NCI-H2081 treated with DMSO at 0.1 percent for 48 hours (cell line): ENCODE results near the gene TBC1D22A.
"Not testable (repeated sequence)": the region's sequence is repeated elsewhere in the genome, so short reads cannot be mapped to it uniquely, and the experiment has no call there.

Source experiments
- DNase-seq: peaks from one replicate; lab custom pipeline; 2025; lab: John Stamatoyannopoulos, UW

The TBC1D22A gene

DNA sequence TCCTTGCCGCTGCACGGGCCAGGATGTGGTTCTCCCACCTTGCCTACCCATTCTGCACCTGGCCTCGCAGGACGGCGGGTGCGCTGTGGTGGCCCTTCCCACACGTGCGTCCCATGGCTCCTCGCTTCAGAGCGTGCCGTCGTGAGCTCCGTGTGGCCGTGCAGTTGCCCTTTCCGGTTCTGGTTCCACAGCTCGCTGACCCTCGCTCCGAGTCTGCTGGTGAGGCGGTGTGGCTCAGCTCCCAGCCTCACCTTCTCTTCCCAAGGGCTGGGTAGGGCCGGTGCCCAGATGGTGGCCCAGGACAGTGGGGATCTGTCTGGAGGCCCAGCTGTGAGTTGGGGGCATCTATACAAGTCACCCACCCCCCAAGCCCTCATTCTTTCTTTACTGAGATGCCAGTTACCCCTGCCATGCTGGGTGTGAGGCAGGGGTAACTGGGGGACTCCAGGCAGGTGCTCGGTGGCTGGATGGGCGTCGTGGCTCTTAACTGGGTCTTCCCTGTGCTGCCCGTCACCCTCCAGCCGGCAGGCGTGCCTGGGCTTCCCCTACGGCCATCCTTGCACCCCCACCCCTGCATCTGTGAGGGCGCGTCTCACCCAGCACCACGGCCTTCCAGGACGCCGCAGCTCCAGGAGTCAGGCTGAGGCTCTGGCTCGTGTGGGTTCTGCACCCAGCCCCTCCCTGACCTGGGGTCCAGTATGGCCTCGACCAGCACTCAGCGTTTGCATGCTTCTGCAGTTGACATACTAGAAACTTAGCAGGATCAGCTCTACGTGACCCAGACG lies 395.2 kb downstream of the TBC1D22A start:
- no peak for DNase-seq

DNA sequence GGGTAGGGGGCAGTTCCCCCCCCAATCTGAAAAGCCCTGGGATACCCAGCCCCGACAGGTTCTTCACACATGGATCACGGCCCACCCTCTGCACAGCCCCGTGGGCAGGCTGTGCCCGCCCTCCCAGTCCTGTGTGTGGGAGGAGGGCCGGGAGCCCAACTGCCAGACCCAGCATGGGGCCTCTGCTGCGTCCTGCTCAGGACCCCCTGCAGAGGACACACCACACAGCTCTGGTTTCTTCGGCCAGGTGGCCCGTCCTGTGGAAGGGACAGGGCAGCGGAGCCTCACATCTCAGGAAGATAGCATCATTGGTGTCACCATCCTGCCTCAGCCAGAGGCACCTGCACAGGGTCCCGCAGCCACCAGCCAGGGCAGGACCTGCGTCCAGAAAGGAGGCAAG lies 396.0 kb downstream of the TBC1D22A start:
- no peak for DNase-seq

DNA sequence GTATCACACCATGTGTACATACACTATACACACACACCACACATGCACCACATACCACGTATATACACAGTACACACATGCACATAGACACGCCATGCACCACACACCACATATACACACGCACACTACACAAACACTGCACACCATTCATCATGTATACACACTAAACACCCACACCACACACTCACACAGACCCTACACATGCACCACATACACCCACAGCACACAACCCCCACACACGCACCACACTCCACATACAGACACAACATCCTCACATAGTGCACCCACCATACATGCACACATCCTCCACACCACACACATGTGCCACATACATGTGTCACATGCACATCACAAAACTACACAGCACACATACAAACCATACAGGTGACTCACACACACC lies 397.1 kb downstream of the TBC1D22A start:
- DNase-seq: no peak

DNA sequence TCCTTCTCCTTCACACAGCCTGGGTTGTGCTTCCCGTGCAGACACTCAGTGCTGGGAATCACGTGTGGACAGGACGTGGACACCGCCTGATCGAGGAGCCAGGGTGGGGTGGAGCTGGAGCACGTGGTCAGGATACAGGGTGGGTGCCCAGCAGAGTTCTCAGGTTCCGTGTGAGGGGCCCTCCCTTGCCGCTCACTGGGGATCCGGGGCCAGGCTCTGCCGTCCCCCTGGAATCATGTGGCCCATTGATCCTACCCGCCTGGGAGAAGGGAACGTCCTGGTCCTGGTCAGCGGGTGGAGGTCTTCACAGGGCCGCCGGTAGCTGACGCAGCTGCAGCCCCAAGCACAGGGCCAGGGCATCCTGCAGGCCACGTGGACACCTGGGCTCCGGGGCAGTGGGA lies 397.7 kb downstream of the TBC1D22A start:
- no peak for DNase-seq

DNA sequence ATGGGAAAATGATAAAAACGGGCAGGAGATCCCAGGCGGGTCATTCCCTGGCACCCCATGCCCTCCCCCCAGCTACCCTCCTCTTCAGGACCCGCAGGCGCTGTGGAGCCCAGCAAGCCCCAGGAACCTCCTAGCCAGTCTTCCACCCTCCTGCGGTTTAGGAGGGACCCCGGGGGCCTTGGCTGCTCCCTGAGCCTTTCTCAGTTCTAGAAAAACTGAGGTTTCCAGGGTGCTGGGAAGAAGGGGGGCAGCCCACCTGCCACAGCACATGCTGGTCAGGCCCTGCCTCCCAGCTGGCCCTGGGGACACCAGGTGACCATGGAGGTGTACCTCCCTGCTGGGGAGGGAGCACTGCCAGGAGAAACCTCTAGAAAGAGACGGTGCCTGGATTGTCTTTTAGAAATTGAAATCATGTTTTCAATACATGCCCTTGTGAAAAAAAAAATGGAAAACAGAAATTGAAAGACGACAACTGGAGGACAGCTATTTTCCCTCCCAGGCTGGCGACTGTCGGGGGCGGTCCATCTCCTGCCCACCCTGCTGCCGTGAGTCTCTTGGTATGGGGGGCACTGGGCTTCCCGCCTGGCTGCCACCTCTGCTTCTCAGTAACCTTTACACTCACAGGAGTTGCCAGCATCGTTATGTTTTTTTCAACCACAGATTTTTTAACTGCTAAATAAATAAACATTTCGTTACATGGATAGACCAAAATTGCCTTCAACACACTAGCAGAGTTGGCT lies 398.5 kb downstream of the TBC1D22A start:
- DNase-seq: no peak

DNA sequence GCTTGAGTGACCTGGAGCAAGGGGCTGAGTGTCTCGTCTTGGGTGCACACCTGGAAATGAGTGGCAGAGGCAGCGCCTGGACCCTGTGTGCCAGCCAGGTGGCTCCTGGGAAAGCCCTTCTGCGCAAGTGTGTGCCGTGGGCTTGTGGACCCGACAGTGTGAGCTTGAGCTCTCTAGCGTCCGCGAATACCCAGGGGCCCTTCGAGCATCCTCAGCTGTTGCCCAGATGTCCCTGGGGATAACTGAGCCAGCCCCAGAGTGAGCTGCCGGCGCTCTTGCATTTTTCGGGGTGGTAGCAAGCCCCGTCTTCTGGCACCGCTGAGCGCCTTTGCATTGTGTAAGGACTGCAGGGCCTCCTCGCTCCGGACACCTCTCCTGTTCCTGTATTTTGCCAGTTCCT lies 399.2 kb downstream of the TBC1D22A start:
- DNase-seq: no peak

DNA sequence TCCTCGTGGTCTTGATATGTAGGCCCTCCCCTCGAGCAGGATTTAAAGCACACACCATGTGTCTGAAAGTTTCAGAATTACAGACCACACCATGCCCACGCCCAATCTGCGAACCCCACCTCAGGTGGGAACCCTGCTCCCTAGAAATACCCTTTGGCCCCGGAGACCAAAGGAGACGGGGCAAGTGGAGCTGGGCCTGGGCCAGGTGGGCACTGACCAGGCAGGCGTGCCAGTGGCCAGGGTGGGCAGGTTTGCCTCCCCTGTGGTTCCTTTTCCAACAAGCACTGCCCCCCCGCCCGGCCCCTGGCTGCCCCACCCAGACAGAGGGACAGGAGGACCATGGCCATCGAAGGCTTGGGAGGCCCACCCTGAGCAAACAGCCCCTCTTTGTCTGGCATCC lies 400.4 kb downstream of the TBC1D22A start:
- DNase-seq: no peak

DNA sequence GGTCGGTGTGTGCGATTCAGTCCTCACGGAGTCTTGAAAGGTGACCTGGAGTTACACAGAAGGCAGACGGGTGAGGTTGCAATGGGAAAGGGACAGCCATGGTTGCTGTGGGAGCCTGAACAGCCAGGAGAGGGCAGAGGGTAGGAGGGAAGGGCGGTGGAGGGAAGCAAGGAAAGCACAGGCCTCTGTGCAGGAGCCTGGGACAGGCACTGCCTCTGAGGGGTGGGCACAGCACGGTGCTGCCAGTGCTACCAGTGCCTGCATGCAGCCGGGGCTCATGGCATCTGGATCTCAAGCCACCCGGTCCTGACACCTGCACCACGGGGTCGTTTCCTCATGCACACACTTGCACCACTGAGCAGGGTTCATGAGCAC lies 401.0 kb downstream of the TBC1D22A start:
- no peak for DNase-seq

DNA sequence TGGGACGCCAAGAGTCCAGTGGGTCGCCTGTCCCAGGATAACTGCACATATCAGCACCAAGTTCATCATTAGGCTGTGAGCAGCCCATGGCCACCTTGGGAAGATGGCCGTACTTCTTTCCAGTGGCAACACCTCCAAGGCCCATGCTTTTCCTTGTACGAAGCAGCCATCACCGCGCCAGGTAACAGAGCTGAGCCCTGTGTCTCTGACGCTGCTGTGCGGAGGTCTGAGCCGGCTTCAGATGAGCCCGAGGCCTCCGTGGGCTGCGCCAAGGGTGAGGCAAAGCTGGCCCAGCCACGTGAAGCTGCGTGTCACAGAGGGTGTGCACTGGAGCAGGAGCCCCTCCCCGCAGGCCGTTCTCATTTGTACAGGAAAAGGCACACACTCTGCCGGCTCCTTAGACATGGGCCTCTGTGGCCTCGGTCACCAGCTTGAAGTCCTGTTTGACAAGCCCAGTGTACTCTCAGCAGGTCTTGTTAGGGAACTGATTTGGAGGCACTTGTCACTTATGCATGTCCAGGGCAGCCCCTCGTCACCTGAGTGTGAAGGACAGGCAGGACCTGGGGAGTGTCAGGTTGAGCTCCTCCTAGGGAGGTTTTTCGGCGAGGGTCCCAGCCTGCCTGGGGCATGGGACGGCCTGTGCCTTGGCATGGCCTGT lies 401.5 kb downstream of the TBC1D22A start:
- no peak for DNase-seq

DNA sequence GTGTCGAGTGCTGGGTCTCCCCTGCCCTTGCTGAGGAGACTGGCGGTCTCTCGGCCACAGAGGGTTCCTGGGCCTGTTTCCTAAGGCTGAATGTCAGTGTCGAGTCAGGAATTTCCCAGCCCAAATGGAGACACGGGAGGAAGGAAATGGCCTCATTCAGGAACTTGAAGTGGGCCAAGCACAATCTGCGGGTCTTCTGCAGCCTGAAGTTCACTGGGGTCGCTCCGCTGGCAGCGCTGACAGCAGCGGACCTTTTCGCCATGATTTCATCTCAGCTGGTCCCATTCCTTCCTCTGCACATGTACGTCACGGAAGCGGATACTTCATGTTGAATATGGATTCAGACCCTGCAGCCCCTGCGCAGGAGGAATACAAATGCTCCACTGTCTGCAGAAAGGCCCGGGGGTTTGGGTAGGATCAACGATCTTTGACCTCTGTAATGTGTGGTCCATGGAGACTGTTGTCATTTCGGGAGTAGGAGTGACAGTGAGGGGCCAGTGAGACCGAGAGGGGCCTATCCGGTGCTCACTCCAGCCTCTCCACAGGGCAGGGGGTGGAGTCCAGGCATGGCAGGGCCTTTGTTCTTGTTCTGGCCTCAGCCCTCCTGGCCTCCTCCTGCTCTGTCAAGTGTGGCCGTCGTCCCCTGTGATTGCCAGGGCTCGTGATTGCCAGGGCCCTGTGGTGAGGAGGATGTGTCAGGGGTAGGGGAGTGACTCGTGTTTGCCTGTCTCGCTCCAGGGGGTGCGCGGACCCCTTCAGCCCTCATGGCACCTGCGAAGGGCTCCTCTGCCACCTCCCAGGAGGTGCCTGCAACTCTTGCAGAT lies 402.3 kb downstream of the TBC1D22A start:
- no peak for DNase-seq

DNA sequence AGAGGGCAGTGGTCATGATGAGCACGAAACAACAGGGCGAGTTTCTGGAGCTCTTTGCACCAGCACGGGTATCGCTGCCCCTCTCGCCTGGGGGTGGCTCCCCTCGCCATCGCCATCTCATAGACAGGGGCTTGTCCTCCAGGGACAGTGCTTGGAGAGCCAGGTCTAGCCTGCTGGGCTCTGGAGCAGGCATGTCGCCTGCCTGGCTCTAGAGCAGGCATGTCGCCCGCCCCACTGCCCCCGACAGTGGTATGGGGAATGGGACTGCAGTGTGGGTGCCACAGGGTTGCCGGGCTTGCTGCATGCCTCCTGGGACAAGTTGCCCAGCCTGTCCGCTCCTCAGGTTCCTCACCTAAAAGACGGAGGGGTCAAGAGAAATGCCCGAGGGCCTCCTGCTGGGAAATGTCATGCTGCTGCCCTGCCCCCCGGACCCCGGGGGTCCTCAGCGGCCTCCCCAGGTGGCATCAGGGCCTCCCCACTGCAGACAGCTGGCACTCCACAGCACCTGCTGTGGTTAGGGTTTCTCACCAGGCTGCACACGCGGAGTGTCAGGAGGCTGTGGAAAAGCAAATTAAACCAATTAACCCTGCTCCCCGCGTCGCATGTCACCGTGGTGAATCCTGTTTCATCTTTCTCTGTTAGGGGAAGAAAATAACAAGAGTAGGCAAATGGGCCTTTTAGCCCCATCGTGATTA lies 403.0 kb downstream of the TBC1D22A start:
- DNase-seq: no peak

DNA sequence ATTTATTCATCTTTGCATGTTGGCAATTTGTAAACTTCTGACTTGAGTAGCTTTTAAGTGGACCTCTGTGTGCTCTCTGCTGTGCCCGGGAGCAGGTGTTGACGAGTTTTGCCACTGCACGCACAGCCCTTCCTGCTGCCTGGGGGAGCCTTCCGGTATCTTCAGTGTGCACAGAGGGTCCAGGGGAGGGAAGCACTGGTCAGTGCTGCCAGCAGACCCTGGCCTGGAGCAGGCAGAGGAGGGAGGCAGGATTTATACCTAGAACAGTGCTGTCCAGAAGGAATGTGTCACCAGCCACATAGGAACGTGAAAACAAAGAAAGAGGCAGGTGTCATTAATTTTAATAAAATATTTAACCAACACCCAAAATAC lies 403.6 kb downstream of the TBC1D22A start:
- no peak for DNase-seq

DNA sequence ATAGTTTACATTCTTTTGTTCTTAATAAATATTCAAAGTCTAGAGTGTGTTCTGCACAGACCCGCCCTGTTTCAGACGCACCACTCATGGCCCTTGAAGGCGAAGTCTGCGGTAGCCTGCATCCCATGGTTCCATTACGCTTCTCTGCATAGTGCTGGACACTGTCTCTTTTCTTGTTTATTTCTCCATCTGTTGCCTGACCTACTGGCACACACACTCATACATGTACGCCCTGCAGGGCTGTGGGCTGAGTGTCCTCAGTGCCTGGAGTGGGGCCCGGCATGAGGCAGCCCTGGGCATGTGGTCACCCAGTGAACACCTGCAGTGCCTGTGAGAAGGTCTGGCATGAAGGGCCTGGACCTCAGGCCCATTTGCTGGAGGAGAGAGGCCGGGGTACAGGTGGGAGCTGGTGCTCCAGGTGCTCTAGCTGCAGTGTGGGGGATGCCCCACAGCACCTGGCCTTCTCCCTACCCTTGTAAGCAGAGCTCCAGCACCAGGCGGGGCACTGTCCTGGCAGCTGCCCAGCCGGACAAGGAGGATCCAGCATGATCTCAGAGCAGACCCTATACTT lies 404.1 kb downstream of the TBC1D22A start:
- no peak for DNase-seq

DNA sequence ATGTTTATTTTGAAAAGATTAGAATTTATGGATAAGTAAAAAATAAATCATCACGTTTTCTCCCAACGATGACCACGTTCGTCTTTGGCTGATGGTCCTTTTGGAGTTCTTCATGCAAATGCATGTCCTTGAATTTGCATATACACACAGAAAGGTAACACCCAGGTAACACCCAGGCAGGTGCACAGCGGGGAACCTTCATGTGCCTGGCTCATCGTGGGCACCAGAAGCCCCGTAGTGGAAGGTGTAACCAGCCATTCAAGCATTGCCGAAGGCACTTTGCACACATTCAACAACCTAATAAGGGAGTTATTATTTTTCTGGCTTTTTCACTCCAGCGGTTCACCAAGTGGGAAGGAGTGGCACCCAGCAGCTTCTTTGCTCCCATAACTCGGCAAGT lies 404.6 kb downstream of the TBC1D22A start:
- DNase-seq: no peak

DNA sequence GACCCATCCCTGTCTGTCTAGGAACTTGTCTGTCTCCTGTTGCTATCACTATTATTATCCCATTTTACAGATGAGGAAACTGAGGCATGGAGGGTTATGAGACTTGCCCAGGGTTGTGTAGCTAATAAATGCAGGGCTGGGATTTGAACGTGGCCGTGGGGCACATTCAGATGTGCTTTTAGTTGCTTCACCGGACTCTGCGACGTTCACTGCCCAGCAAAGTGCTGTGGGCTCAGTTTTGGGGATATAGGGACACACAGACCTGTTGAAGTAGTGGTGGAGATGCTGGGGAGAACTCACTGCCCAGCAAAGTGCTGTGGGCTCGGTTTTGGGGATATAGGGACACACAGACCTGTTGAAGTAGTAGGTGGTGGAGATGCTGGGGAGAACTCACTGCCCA lies 405.5 kb downstream of the TBC1D22A start:
- not testable (repeated sequence) for DNase-seq

DNA sequence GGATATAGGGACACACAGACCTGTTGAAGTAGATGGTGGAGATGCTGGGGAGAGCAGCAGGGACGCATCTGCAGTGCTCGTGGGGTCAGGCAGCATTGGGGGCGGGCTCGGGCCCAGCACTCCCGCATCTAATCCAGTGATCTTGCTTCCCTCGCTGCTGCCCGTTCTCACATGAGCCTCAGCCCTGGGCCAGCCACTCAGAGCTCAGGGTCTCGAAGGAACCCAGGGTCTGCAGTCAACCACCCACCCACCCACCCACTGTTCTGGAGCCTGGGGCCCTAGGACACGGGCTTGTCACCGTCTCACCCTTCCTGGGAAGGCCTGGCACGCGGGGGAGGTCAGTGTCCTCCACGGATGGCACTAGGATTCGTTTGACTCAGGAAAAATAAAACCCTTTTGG lies 406.0 kb downstream of the TBC1D22A start:
- DNase-seq: no peak

DNA sequence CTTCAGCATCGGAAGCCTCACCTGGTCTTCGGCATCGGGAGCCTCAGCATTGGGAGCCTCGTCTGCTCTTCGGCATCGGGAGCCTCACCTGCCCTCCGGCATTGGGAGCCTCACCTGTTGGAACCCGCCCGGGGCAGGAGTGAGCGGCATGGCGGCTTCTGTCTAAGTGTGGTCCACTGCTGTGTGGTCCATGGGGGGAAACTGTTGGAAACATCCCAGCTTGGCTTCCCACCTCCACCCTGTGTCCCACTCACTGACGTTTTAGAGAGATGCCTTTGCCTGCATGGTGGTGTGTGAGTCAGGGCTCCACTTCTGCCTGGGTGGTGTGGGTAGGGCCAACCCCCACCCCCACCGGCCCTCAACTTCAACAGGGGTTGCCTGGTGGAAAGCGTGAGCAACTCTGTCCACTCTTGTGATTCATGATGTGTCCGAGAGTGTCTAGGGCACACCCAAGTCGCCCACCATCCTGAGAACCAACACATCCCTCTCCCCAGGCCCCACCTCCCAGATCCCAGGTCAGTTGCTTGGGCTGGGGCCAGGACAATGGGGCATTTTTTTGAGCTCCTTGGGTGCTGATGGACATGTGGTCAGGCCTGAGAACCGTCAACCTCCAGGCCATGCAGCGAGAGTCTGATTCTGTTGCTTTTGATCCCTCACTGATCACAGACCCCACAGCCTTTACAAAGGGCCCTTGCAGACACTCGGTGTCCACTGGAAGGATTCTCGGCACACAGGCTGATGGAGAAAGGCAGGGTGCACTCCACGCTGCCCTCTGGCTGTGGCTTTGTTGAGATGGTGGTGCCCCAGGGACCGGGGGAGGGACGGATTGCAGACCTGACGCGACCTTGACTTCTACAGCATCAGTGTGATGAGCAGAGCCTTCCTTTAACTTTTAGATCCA lies 406.7 kb downstream of the TBC1D22A start:
- no peak for DNase-seq

DNA sequence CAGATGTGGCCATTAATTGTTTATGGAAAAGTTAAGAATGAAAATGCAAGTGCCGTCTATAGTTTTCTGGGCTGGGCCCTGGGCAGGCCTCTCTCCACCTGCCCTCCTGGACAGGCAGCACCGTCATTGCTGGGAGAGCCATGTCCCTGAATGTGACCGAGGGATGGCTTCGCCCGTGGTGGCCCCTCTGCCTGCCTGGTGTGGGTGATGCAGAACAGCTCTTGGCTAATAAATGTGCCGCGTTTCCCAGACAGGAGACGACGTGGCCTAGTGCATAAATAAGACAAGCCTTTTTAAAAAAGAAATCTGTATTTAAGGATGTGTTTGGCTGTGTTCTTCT lies 407.3 kb downstream of the TBC1D22A start:
- DNase-seq: no peak

DNA sequence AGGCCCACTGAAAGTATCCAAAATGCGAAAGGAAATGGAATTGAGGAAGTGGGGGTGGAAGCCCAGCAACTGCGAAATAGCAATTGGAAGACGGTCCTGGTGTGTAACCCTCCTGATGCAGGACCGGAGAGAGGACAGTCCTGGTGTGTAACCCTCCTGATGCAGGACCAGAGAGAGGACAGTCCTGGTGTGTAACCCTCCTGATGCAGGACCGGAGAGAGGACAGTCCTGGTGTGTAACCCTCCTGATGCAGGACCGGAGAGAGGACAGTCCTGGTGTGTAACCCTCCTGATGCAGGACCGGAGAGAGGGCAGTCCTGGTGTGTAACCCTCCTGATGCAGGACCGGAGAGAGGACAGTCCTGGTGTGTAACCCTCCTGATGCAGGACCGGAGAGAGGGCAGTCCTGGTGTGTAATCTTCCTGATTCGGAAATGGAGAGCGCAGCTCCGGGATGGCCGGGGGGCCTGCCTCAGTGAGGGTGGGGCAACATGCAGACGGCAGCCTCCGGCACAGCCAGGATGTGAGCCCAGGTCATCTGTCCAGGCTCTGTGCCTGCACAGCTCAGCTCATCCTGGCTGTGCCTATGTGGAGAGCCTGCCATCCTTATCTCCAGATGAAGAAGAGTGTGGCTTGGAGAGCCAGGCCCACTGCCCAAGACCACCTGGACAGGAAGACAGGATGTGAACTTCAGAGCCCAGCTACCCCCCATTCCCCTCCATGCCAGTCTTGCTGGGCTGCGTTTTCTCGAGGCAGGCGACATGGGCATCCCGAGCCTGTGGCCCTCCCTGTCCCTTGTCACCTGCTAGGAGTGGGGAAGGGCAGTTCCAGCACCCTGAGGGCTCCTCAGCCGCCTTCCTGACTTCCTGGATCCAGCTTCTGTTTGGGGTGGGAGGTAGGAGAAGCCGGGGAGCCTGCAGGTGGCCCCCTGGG lies 408.3 kb downstream of the TBC1D22A start:
- DNase-seq: not testable (repeated sequence)
